Tibial nerve (tissue), 4 donors: ENCODE results near the gene ZNF219.

Experiments used
- EP300 ChIP-seq, 2 donors: sonication (generic); formaldehyde crosslinking; IDR thresholded peaks; one replicate each; pipeline ENCODE4 v1.6.1; 2017; ENCODE audit warnings: antibody characterized with exemption in 2 of 2, mild to moderate bottlenecking in 1 of 2
- TF ChIP-seq, protein P1 (sequence below), 5 experiments: fragments of 200-600 bp in 3 of 5; fragments of 450-650 bp in 2 of 5; sonication (generic) in 3 of 5; IDR thresholded peaks; one replicate each; pipeline ENCODE4 v1.5.1; 2016 to 2019; ENCODE audit warnings: antibody characterized with exemption in 5 of 5, mild to moderate bottlenecking in 3 of 5, moderate library complexity in 2 of 5

DNA sequence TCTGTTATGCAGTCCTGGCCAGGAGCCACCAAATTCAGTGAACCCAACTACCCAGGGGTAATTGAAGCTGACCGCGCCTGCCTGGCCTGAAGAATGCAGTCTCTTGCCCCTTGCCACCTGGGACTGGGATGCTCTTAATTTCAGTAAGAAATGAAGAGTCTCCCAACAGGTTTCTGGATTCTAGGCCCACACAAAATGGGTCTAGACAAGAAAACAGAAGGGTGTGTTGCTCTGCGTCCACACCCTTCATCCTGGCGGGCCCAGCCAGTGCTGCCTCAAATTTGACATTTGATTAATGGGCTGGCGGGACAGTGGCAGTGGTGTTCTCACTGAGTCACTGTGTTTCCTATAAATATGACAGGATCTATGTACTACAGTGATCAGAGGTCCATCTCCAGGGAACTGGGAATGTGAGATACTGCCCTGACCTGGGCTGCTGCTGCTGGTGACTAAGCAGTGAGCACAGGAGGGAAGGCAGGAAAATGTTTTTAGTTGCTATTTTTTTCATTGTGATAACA is 8.9 kb upstream of the ZNF219 start:
- TF ChIP-seq EP300 (IDR thresholded peaks at IDR 0.05), result no peak
- TF ChIP-seq, protein P1, sequence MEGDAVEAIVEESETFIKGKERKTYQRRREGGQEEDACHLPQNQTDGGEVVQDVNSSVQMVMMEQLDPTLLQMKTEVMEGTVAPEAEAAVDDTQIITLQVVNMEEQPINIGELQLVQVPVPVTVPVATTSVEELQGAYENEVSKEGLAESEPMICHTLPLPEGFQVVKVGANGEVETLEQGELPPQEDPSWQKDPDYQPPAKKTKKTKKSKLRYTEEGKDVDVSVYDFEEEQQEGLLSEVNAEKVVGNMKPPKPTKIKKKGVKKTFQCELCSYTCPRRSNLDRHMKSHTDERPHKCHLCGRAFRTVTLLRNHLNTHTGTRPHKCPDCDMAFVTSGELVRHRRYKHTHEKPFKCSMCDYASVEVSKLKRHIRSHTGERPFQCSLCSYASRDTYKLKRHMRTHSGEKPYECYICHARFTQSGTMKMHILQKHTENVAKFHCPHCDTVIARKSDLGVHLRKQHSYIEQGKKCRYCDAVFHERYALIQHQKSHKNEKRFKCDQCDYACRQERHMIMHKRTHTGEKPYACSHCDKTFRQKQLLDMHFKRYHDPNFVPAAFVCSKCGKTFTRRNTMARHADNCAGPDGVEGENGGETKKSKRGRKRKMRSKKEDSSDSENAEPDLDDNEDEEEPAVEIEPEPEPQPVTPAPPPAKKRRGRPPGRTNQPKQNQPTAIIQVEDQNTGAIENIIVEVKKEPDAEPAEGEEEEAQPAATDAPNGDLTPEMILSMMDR (IDR thresholded peaks at IDR 0.05), result no peak
